Endothelial cell of hepatic sinusoid (primary cell): ENCODE measurements around the gene LRRC72.
"Not testable (repeated sequence)": the region's sequence is repeated elsewhere in the genome, so short reads cannot be mapped to it uniquely, and the experiment has no call there.

Experiments used
- in situ Hi-C: cut with HindIII; loops from 2 replicates; pipeline ENCODE4 v1.10.0; 2017; ENCODE audit warnings: low sequenced_read_pairs

Gene LRRC72

GRCh38 chr7:16526742-16527540, at the start of gene LRRC72:
LRRC72 (plus strand) TSS chr7:16526825; CDS start chr7:16526953, 128 bp downstream.
- in situ Hi-C loops: no loop called here

- in situ Hi-C loops: no loop called here
Measured at GRCh38 chr7:16479161-16479560, 47.5 kb upstream of the LRRC72 start.

- in situ Hi-C loops: no loop called here
Measured at GRCh38 chr7:16479591-16479990, 47.0 kb upstream of the LRRC72 start.

GRCh38 chr7:16484453-16485158, 42.0 kb upstream of the LRRC72 start:
- in situ Hi-C loops: no loop called here

GRCh38 chr7:16491148-16491547, 35.5 kb upstream of the LRRC72 start:
- in situ Hi-C loops: no loop called here

- in situ Hi-C loops: no loop called here
Measured at GRCh38 chr7:16492513-16493062, 34.0 kb upstream of the LRRC72 start.

GRCh38 chr7:16493266-16493665, 33.4 kb upstream of the LRRC72 start:
- in situ Hi-C loops: no loop called here

GRCh38 chr7:16494551-16494950, 32.1 kb upstream of the LRRC72 start:
- in situ Hi-C loops: no loop called here

GRCh38 chr7:16494955-16495719, 31.5 kb upstream of the LRRC72 start:
- in situ Hi-C loops: no loop called here

GRCh38 chr7:16498122-16498521, 28.5 kb upstream of the LRRC72 start:
- in situ Hi-C loops: no loop called here

- in situ Hi-C loops: no loop called here
Measured at GRCh38 chr7:16502303-16502702, 24.3 kb upstream of the LRRC72 start.

- in situ Hi-C loops: no loop called here
Measured at GRCh38 chr7:16504019-16504418, 22.6 kb upstream of the LRRC72 start.

GRCh38 chr7:16506422-16506821, 20.2 kb upstream of the LRRC72 start:
- in situ Hi-C loops: not testable (repeated sequence)

GRCh38 chr7:16509829-16510228, 16.8 kb upstream of the LRRC72 start:
- in situ Hi-C loops: no loop called here

- in situ Hi-C loops: no loop called here
Measured at GRCh38 chr7:16511314-16511713, 15.3 kb upstream of the LRRC72 start.

- in situ Hi-C loops: no loop called here
Measured at GRCh38 chr7:16512097-16512496, 14.5 kb upstream of the LRRC72 start.

- in situ Hi-C loops: no loop called here
Measured at GRCh38 chr7:16514271-16514670, 12.4 kb upstream of the LRRC72 start.

GRCh38 chr7:16514729-16515128, 11.9 kb upstream of the LRRC72 start:
- in situ Hi-C loops: no loop called here

- in situ Hi-C loops: no loop called here
Measured at GRCh38 chr7:16515785-16516685, 10.6 kb upstream of the LRRC72 start.

GRCh38 chr7:16519985-16520384, 6.6 kb upstream of the LRRC72 start:
- in situ Hi-C loops: not testable (repeated sequence)
